HG03139 (cell line): ENCODE measurements around the gene CLCN6.

Experiments
- ATAC-seq: cut with Tn5 transposase; IDR thresholded peaks from one replicate; pipeline ENCODE4 v1.9.1; 2021; ENCODE audit not compliant: unreplicated experiment

Gene CLCN6

DNA sequence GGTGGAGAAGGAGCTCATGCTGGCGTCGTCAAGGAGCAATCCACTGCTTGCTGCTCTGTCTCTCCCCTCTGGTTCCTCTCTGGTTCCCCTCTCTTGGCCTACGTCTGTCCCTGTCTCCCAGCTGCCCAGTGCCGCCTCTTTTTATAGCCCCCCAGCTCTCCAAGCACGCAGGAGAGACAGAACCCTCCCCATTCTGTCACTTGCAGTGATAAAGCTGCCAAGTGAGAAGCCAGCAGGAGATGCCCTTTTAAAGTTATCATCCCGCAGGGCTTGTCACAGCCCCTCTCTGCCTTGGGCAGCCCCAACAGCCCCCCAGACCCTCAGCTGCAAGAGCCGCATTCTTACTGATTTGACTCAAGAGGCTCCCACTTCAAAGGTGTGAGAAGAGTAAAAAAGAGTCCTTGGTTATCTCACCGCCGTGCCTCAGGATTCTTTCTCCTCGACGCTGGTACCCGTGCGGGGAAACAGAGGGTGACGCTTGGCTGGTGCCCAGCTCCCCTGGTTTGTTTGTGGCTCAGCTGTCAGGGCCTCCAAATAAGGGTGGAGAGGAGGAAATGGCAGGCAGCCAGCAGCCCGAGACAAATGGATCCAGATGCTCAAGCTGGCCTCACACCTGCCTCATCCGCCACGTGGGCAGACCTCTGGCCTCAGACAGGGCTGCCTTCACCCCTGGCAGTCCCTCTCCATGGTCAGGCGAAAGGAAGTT lies 41.8 kb downstream of the CLCN6 start, which contains the start of gene NPPA:
TSS of gene NPPA (minus strand) at position 117 of the 706 bp plus-strand sequence. CDS start at position 18, 99 bp downstream.
- ATAC-seq = no peak

DNA sequence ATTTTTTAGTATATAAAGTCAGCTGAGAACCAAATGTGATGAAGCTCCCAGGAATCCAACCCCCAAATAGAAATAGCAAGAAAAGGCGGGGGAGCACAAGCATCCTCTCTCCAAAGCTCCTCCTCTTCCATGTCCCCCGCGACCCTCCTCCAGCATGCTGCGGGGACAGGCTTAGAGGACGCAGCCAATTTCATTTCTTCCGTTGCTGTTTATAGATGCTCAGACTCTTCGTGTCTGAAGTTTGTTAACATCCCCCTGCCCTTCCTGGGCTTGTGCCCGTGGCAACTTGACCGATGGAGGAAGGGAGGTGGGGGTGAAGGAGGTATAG lies 42.3 kb downstream of the CLCN6 start:
- ATAC-seq = no peak

DNA sequence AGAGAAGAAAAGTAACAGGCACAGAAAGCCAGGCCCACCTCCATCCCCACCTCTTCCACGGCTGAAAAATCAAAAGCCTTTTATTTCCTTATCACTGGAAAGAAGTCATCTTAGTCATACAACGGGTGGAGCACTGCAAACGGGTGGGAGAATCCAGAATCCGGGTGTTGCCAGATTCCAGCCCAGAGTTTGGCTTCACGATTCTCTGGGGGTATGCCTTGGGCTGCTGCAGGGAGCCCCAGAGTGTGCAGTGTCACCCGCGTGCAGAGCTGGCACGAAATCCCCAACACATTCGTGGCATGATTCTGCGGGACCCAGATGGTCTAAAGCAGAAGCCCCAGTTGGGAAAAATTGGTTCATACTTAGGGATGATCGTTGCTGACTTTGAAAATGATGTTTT lies 44.2 kb downstream of the CLCN6 start:
- no peak for ATAC-seq

DNA sequence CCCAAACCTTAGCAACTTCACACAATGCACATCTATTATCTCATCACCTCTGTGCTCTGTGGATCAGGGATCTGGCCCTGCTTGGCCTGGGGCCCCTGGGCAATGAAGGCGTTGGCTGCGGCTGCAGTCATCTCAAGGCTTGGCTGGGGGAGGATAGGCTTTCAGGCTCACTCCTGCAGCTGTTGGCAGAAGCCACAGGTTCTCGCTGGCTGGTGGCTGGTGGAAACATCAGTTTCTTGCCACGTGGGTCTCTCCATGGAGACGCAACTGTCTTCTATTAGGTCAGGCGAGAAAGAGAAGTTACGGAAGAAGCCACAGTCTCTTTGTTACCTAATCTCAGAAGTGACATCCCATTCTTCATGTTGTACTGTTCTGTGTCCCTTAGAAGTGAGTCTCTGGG lies 45.2 kb downstream of the CLCN6 start:
- ATAC-seq = no peak

DNA sequence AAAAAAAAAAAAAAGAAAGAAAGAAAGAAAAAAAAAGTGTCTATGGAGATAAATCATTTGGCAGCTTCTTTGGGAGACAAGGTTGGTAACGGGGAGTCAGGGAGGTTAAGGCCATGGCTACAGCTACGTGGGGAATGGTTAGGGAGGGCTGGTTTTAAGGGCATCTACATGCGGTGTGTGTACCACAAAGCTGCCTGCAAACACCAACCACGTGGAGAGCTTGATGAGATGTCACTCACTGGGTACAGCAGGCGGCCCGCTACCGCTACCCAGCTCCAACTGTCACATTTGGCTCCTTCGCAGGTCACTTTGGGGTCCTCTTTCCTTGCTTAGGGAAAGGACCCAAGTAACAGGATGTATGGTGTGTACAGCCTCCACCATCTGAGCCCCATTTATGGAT lies 48.5 kb downstream of the CLCN6 start:
- no peak for ATAC-seq

DNA sequence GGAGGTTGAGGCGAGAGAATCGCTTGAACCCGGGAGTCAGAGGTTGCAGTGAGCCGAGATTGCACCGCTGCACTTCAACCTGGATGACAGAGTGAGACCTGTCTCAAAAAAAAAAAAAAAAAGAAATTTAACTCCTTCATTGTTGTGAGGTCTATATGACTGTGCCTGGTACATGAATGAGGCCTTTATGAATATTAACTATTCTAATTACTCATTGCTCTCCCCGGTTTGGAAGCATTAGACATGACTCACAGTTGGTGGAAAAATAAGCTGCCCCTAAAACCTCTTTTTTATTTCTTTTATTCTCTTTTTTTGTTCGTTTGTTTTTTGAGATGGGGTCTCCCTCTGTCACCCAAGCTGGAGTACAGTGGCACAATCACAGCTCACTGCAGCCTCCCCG lies 49.4 kb downstream of the CLCN6 start:
- ATAC-seq = no peak

DNA sequence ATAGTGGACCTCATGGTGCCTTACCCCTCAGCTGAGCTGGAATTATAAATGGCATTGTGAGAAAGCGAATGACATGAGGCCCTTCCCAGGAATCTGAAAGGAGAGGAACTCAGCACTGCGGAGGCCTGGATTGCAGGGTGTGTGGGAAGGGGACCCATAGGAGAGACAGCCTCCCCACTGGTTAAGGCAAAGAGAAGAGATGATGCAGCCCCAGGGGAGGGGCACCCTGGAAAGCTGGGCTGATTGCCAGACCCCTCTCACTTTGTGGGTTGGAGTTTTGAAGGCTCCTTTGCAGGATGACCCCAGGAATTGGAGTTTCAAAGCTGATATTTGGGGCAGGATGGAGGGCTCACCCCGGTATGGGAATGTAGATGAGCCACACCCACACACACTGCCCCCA lies 50.7 kb downstream of the CLCN6 start:
- ATAC-seq = no peak

DNA sequence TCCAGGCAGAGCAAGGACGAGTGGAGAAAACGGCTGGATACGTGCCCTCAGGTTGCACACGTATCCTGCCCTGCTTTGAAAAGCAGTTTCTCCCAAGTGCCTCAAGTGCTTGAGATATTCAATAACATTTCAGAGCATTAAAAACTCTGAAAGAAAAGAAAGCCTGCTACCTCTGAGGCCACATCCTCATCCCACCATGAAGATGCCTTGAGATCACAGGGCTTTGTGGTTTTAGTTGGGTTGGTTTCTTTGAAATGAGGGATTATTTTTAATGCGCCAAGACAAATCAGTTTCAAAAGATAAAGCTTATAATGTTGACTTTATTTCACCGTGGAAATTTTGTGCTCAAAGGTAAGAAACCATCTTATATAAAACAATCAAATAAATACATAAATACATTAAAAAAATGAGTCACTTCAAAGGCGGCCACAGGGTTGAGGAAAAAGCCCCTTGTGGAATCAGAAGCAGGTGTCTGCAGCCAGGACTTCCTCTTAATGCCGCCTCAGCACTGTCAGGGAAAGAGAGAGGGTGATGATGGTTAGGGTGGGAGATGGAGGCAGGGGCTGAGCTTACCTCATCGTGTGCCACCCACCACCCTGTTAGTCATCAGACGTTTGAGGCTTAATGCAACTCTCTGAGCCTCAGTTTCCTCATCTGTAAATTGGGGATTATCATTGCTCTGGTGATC lies 51.3 kb downstream of the CLCN6 start:
- ATAC-seq = no peak

DNA sequence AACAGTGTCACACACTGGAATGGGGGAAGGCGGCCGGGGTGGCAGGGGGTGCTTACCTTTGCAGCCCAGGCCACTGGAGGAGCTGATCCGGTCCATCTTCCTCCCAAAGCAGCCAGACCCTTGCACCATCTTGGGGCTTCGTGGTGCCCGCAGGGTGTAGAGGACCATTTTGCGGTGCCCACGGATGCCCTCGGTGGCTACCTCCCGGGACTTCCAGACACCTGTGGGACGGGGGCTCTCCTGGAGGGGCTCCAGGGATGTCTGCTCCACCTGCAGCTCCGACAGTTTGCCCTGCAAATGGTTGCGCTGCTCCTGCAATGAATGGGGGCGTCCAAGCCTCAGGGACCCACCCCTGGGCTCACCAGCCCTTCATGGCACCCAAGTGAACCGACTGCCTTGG lies 52.2 kb downstream of the CLCN6 start:
- ATAC-seq = no peak

DNA sequence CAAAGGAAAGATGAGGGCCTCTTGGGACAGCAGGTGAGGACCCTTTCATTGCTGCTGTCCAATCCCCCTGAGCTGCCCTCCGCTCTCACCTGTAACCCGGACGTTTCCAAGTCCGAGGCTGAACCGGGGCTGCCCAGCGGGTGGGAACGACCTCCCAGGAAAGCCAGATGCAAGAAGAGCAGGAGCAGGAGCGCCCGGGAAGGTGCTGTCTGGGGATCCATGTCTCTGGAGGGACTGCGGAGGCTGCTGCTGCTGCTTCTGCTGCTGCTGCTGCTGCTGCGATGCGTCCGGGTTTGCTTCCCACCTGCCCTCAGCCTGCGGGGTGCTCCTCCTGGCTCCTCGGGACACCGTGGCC lies 52.6 kb downstream of the CLCN6 start, which contains the start of gene NPPB:
TSS of gene NPPB (minus strand) at position 333 of the 355 bp plus-strand sequence. CDS start at position 221, 112 bp downstream.
- no peak for ATAC-seq

DNA sequence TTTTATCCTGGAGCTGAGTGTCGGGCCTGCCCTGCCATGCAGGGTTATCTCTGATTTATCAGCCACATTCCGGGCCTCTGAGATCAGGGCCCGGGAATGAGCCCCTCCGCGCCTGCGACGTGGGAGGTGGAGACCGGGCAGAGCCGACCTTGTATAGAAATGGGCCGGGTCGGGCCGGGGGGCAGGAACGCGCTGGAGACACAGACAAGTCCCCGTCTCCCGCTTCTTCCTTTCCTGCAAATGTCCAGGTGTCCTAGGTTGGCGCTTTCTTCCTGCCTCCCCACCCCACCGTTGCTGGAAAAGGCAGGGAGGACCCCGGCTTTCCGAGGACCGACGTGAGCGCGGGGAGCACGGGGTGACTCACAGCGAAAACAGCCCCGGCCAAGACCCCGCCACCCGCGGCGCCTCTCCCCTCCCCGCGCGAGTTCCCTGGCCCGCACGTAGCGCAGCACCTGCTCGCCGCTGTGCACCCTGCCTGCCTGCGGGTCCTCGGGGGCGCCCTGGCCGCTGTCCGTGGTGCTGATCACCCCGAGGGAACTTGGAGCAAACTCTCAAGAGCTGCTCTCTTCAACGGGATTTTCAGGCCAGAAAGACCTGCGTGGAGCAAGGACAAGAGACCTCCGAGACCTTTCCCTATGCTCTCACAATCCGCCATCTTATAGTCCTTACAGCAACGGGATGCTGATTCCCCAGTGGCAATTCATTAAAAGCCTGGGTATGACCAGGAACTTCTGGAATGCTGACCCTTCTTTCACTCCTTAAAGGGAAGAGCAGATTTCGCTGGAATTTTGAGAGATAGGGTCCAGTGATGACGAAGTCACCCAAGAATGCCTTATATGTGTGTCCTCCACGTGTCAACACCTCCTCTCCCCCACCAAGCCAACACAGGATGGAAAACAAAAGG lies 53.2 kb downstream of the CLCN6 start:
- no peak for ATAC-seq

DNA sequence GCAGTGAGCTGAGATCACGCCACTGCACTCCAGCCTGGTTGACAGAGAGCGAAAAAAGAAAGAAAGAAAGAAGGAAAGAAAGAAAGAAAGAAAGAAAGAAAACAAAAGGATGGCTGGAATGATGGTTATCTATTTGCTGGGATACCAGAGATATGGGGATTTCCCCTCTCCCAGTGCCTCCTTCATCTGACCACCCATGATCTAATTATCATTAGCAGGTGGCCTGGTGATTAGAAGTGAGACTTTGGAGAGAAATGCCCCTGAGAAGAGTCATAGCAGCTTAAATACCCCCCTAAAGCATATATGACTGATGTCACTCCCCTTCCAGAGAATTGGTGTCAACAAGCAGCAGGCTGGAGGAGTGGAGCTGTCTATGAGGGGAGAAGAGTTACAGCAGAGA lies 54.1 kb downstream of the CLCN6 start:
- ATAC-seq = no peak

DNA sequence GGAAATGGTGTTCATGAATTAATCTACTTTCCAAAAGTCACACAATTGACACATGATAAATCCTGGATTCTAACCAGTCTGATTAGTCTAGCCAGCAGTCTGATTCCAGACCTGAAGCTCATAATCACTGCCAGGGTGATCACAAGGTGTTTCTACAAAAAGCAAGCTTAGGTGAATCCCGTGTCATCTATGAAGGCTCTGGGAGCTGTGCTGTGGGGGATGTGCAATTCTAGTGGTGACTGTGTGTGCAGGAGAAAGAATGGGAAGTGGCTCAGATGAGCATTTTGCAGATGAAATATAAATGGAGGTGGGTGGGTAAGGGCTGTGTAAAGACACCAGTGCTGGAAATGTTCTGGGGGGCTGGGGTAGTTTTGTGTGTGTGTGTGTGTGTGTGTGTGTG lies 54.6 kb downstream of the CLCN6 start:
- ATAC-seq = no peak

DNA sequence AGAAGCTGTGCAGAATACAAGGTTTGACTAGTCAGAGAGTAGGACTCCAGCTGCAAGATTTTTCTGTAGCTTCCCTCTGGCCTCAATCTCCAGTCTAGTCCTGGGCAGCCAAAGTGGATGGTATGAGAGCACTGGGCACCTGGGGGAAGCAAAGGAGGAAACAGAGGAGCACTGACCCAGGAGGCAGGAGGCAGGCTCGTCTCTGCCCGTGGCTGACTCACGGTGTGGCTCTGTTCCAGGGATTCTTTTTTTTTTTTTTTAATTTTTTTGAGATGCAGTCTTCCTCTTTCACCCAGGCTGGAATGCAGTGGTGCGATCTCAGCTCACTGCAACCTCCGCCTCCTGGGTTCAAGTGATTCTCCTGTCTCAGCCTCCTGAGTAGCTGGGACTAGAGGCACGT lies 56.9 kb downstream of the CLCN6 start:
- ATAC-seq = no peak

DNA sequence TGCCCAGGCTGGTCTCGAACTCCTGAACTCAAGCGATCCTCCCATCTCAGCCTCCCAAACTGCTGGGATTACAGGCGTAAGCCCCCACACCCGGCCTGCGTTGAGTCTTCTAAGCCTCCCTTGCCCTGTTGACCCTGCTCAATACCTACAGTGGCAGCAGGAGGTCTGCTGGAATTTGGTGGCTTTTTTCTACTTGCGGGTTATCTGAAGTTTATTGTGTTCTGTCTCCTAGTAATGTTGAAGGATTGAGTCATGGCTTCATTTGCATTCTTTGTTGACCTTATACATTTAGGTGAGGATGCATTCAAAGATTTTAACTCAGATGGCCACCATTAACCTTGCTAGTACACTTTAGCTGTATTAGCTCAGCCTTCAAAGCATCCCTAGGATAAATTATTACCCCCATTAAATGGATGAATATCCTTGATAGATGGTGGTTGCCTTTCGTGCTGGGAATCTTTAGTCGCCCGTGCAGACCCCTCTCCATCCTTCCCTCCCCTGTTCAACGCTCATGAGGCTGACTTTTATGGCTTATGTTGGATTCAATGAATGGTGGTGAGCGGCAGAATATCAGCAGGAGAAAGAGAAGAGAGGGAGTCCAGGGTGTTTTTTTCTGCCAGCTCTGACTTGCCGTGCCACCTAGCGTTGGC lies 62.5 kb downstream of the CLCN6 start:
- no peak for ATAC-seq

DNA sequence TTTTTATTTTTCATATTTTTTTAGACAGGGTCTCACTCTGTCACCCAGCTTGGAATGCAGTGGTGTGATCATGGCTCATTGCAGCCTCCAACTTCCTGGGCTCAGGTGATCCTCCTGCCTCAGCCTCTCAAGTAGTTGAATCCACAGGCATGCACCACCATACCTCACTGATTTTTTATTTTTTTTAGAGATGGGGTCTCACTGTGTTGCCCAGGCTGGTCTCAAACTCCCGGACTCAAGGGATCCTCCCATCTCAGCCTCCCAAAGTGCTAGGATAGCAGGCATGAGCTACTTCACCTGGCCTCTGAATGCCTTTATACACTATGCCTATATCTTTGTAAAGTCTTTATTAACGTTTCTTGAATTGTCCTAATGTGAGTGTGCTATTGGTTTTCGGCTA lies 63.1 kb downstream of the CLCN6 start:
- ATAC-seq = no peak

DNA sequence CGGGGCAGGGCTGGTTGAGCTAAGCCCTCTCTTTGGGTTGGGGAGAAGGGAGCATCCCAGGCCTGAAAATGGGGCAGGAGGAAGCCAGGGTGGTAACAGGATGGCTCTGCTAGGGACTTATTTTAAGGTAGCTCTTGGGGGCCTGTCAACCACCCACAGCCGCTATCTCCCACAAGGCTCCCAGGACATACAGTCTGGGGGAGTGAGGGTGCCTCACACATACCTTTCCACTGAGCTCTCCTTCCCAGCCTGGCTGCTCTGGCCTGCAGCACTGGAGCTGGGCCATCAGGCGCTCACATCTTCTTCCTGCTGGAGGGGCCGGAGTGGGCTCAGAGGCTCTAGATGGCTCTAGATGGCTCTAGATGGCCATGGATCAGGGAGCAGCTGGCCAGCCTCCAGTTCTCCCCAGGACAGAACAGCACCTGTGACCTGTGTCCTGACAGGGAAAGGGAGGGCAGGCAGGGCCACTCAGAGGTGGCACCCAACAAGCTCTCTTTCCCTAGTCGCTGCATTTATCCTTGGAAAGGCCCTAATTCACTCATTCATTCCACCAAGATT lies 63.7 kb downstream of the CLCN6 start:
- ATAC-seq = no peak

DNA sequence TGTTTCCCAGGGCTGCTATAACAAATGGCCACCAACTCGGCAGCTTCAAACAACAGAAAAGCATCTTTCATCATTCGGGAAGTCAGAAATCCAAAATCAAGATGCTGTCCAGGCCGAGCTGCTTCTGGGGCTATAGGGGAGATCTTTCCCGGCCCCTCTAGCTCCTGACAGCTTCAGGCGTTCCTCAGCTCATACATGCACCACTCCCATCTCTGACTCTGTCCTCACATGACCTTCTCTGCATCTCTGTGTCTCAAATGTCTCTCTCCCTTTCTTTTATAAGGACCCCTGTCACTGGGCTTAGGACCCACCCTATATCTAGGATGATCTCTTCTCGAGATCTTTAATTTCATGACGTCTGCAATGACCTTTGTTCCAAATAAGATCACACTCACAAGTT lies 66.6 kb downstream of the CLCN6 start:
- no peak for ATAC-seq

DNA sequence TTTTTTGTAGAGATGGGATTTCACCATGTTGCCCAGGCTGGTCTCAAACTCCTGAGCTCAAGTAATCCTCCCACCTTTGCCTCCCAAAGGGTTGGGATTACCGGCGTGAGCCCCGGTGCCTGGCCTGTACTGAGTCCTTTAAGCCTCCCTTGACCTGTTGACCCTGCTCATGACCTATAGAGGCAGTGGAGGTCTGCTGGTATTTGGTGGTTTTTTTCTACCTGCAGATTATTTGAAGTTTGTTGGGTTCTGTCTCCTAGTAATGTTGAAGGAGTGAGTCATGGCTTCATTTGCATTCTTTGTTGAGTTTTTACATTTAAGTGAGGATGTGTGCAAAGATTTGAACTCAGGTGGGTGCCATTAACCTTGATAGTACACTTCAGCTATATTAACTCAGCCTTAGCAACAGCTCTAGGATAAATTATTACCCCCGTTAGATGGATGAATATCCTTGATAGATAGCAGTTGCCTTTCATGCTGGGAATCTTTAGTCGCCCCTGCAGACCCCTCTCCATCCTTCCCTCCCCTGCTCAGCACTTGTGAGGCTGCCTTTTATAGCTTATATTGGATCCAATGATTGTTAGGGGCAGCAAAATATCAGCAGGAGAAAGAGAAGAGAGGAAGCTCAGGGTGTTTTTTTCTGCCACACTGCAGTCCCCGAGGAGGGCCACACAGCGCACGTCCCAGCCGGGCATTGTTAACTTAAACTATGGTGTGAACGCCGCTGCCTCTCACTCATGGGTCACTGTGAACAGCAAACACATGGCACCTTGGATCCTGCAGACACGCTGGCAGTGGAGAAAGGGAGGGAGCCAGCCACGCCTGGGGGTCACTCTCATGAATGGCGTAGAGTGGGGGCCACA lies 67.6 kb downstream of the CLCN6 start:
- no peak for ATAC-seq

DNA sequence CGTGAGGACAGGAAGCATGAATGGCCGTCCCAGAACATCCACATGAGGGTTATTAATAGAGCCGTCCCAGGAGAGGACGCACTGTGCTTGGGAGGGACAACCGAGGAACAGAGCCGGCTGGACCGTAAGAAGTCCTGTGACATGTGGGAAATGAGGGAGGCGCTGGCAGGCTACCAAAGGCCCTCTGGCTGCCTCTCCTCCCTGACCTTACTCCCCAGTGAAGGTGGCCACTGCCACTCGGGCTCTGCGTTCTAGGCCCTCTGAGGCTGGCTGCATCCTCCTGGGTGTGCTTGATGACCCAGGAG lies 68.2 kb downstream of the CLCN6 start:
- no peak for ATAC-seq
